HFFc6 (cell line): ENCODE results near the gene CACHD1. TPM values are rescaled to one million over a fixed set of nuclear protein-coding genes. Genes with fewer than 3 reads are reported as not detected.
A peak's percentile ranks its signal among the peaks of the same experiment; 100 is the strongest.

ENCODE experiments used
- DNase-seq: peaks from one replicate; pipeline ENCODE4 v3.0.0-alpha.2; 2018
- H3K27ac Mint-ChIP-seq: 2 replicates; pipeline ENCODE4 v1.8.0; 2020; ENCODE audit warnings: mild to moderate bottlenecking, mixed read lengths
- H3K27me3 Mint-ChIP-seq: 2 replicates; pipeline ENCODE4 v1.8.0; 2021; ENCODE audit warnings: mild to moderate bottlenecking, moderate library complexity, mixed read lengths; ENCODE audit not compliant: insufficient read depth
- H3K36me3 Mint-ChIP-seq: 2 replicates; pipeline ENCODE4 v1.8.0; 2021; ENCODE audit warnings: low read depth, mixed read lengths
- H3K4me1 Mint-ChIP-seq: 2 replicates; pipeline ENCODE4 v1.8.0; 2020; ENCODE audit warnings: low read depth, mixed read lengths
- H3K4me3 Mint-ChIP-seq: 2 replicates; pipeline ENCODE4 v1.8.0; 2020; ENCODE audit warnings: mild to moderate bottlenecking, moderate library complexity, mixed read lengths
- H3K9me3 Mint-ChIP-seq: 2 replicates; pipeline ENCODE4 v1.8.0; 2020; ENCODE audit warnings: mild to moderate bottlenecking, mixed read lengths
- CTCF ChIP-seq: fragments of 200-600 bp; sonication (generic); IDR thresholded peaks from 2 replicates; pipeline ENCODE4 v1.5.0; 2021; ENCODE audit warnings: antibody characterized with exemption, mild to moderate bottlenecking
- long read RNA-seq: library from polyadenylated mRNA; unstranded; transcript quantifications from one replicate; pipeline ENCODE4 v2.0.0, GENCODE V29; 2019
- total RNA-seq, 6 experiments: library from RNA; stranded (reverse); fragmentation: NEBNext Ultra II Directional; extraction: Animal tissue kit (Norgen Biotek cat#: 25700); gene quantifications; 2 replicates in 1 of 6; 3 replicates in 5 of 6; pipeline ENCODE4 v1.2.3, GENCODE V29; 2021

CACHD1 gene
- total RNA-seq = 1 to 10 TPM; 3.9 to 5.5 (median 5.1) TPM
- long read RNA-seq = 0 reads

GRCh38 chr1:64469977-64470664 lies at the start of gene CACHD1:
TSS of gene CACHD1 (plus strand) at chr1:64470129. CDS start at chr1:64470745, 616 bp downstream.
- DNase-seq = peak; percentile 74
- H3K4me1 Mint-ChIP-seq = peaks cover 33% of the 10 kb centered on the region
- no peaks in the 10 kb centered on the region for H3K9me3 Mint-ChIP-seq
- H3K4me3 Mint-ChIP-seq = peak within 1 kb of the TSS; percentile 93
- TF ChIP-seq CTCF = peak; percentile 42; the same call in 1 of the 2 replicates
- H3K27me3 Mint-ChIP-seq = peaks cover 10% of the 10 kb centered on the region
- H3K36me3 Mint-ChIP-seq = no peaks in the 10 kb centered on the region
- peak within 1 kb of the TSS; percentile 31 for H3K27ac Mint-ChIP-seq

- Mint-ChIP-seq H3K4me3 (no peak overlapping the region), H3K9me3 (no peaks in the 10 kb centered on the region), H3K4me1 (no peaks in the 10 kb centered on the region), H3K27me3 (peaks cover 4% of the 10 kb centered on the region; the same call in 1 of the 2 replicates), H3K27ac (no peak overlapping the region), H3K36me3 (no peaks in the 10 kb centered on the region)
- DNase-seq = no peak
- TF ChIP-seq CTCF = no peak
Observed at GRCh38 chr1:64421377-64421776, 48.6 kb upstream of the CACHD1 start.

GRCh38 chr1:64423526-64423925 lies 46.4 kb upstream of the CACHD1 start:
- TF ChIP-seq CTCF = no peak

GRCh38 chr1:64424412-64424811 lies 45.5 kb upstream of the CACHD1 start:
- H3K27me3 Mint-ChIP-seq = peaks cover 4% of the 10 kb centered on the region; the same call in 1 of the 2 replicates
- no peak overlapping the region for H3K27ac Mint-ChIP-seq
- no peaks in the 10 kb centered on the region for H3K36me3 Mint-ChIP-seq
- no peaks in the 10 kb centered on the region for H3K9me3 Mint-ChIP-seq
- H3K4me3 Mint-ChIP-seq = no peak overlapping the region
- no peaks in the 10 kb centered on the region for H3K4me1 Mint-ChIP-seq
- no peak for DNase-seq
- TF ChIP-seq CTCF = no peak

More at GRCh38 chr1:64423526-64423925, 46.4 kb upstream of the CACHD1 start:
- Mint-ChIP-seq H3K27me3 (peaks cover 4% of the 10 kb centered on the region; the same call in 1 of the 2 replicates), H3K36me3 (no peaks in the 10 kb centered on the region), H3K4me3 (no peak overlapping the region), H3K27ac (no peak overlapping the region), H3K9me3 (no peaks in the 10 kb centered on the region), H3K4me1 (no peaks in the 10 kb centered on the region)
- no peak for DNase-seq

- H3K9me3 Mint-ChIP-seq = no peaks in the 10 kb centered on the region
- no peaks in the 10 kb centered on the region for H3K4me1 Mint-ChIP-seq
- peaks cover 4% of the 10 kb centered on the region; the same call in 1 of the 2 replicates for H3K27me3 Mint-ChIP-seq
- no peak for TF ChIP-seq CTCF
- H3K4me3 Mint-ChIP-seq = no peak overlapping the region
- H3K27ac Mint-ChIP-seq = no peak overlapping the region
- H3K36me3 Mint-ChIP-seq = no peaks in the 10 kb centered on the region
- DNase-seq = no peak
Observed at GRCh38 chr1:64425521-64425920, 44.4 kb upstream of the CACHD1 start.
